SK-N-SH treated with all-trans-retinoic acid at 6 μM for 48 hours (cell line): ENCODE data around the gene ABCA13.

Experiments
- ARNTL ChIP-seq: fragments of 450-650 bp; formaldehyde crosslinking; IDR thresholded peaks from 2 replicates; pipeline ENCODE4 v1.5.0; 2020; ENCODE audit warnings: low read depth, mild to moderate bottlenecking, moderate library complexity, borderline replicate concordance
- CSDC2 ChIP-seq: fragments of 250-450 bp; sonication (Bioruptor Pico); IDR thresholded peaks from 2 replicates; pipeline ENCODE4 v1.5.0; 2020; ENCODE audit warnings: mild to moderate bottlenecking, moderate library complexity
- ESRRG ChIP-seq: fragments of 250-450 bp; sonication (Bioruptor Pico); IDR thresholded peaks from 2 replicates; pipeline ENCODE4 v1.6.1; 2021; ENCODE audit warnings: mild to moderate bottlenecking
- ISL1 ChIP-seq: fragments of 250-450 bp; sonication (Bioruptor Pico); IDR thresholded peaks from 2 replicates; pipeline ENCODE4 v2.1.2; 2022; ENCODE audit warnings: mild to moderate bottlenecking, moderate library complexity
- PATZ1 ChIP-seq: fragments of 250-450 bp; sonication (Bioruptor Pico); IDR thresholded peaks from 2 replicates; pipeline ENCODE4 v1.8.0; 2020; ENCODE audit warnings: mild to moderate bottlenecking, moderate library complexity, borderline replicate concordance
- TCF4 ChIP-seq: fragments of 250-450 bp; sonication (Bioruptor Pico); IDR thresholded peaks from 2 replicates; pipeline ENCODE4 v1.8.0; 2021; ENCODE audit warnings: mild to moderate bottlenecking, moderate library complexity, borderline replicate concordance
- TOX ChIP-seq: fragments of 250-450 bp; sonication (Bioruptor Pico); IDR thresholded peaks from 2 replicates; pipeline ENCODE4 v1.8.0; 2021; ENCODE audit warnings: mild to moderate bottlenecking, moderate library complexity, borderline replicate concordance
- ZC3H10 ChIP-seq: fragments of 250-450 bp; sonication (Bioruptor Pico); IDR thresholded peaks from 2 replicates; pipeline ENCODE4 v1.5.1; 2021; ENCODE audit warnings: mild to moderate bottlenecking, moderate library complexity
- ZFP3 ChIP-seq: fragments of 250-450 bp; sonication (Bioruptor Pico); IDR thresholded peaks from 2 replicates; pipeline ENCODE4 v1.5.0; 2020; ENCODE audit warnings: mild to moderate bottlenecking, moderate library complexity
- ZFP30 ChIP-seq: fragments of 450-650 bp; formaldehyde crosslinking; IDR thresholded peaks from 2 replicates; pipeline ENCODE4 v1.5.0; 2022; ENCODE audit warnings: mild to moderate bottlenecking, moderate library complexity
- ZNF8 ChIP-seq: fragments of 450-650 bp; formaldehyde crosslinking; IDR thresholded peaks from 2 replicates; pipeline ENCODE4 v1.5.0; 2020; ENCODE audit warnings: mild to moderate bottlenecking, moderate library complexity
- TF ChIP-seq, protein P1 (sequence below): fragments of 250-450 bp; sonication (Bioruptor Pico); IDR thresholded peaks from 2 replicates; pipeline ENCODE4 v1.5.1; 2020; ENCODE audit warnings: low read depth, mild to moderate bottlenecking, moderate library complexity

DNA sequence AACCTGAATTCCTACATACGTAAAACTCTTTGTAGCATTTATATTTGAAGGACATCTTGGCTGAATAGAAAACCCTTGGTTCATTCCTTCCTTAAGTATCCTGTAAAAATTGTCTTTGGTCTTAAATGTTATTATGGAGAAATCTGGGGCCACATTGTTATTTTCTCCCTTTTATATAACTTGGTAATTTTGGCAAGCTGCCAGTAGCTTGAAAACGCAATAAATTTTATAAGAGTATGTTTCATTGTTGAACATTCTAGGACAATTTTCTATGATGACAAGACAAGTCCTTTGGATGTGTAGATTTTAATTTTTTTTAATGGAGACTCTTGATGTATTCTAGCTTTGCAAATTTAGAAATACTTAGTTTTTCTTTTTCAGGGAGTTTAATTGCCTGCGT, 191.9 kb downstream of the ABCA13 start:
- TF ChIP-seq ESRRG (CRISPR knock-in tag) (no peak), ZFP30 (CRISPR knock-in tag) (no peak), ISL1 (CRISPR knock-in tag) (no peak), CSDC2 (CRISPR knock-in tag) (no peak), PATZ1 (CRISPR knock-in tag) (no peak), ZNF8 (CRISPR knock-in tag) (no peak), ZC3H10 (CRISPR knock-in tag) (no peak), TOX (CRISPR knock-in tag) (no peak), ZFP3 (CRISPR knock-in tag) (no peak), TCF4 (CRISPR knock-in tag) (no peak), ARNTL (CRISPR knock-in tag) (no peak)
- TF ChIP-seq, protein P1, sequence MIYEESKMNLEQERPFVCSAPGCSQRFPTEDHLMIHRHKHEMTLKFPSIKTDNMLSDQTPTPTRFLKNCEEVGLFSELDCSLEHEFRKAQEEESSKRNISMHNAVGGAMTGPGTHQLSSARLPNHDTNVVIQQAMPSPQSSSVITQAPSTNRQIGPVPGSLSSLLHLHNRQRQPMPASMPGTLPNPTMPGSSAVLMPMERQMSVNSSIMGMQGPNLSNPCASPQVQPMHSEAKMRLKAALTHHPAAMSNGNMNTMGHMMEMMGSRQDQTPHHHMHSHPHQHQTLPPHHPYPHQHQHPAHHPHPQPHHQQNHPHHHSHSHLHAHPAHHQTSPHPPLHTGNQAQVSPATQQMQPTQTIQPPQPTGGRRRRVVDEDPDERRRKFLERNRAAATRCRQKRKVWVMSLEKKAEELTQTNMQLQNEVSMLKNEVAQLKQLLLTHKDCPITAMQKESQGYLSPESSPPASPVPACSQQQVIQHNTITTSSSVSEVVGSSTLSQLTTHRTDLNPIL, result no peak
